ENCODE data around the gene STOX2.

DNA sequence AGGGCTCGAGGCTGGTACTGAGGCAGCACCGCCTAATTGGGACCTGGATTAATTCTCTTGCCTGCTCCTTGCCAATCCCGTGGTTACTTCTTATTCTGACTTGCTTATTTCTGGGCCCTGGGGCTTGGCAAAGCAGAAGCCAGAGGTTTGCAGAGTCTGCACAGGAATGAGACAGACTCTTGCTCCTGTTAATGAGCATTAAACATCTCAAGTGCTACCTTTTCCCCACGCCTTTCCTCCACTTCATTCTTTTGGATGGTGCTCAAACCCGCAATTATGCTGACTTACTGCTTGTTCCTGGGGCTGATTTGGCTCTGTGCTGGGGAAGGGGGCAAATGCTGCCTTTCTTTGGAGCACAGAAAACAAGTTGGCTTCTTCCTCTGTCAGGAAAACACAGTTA, 16.5 kb upstream of the STOX2 start:
- TF ChIP-seq ZFX (CRISPR knock-in tag; IDR thresholded peaks at IDR 0.05; ENCODE audit: low read depth) (no peak), ZBTB1 (CRISPR knock-in tag; IDR thresholded peaks at IDR 0.05; ENCODE audit: borderline replicate concordance) (no peak), MAFG (CRISPR knock-in tag; IDR thresholded peaks at IDR 0.05) (no peak), ARNT (IDR thresholded peaks at IDR 0.05) (no peak), SOX5 (CRISPR knock-in tag; IDR thresholded peaks at IDR 0.05; ENCODE audit: borderline replicate concordance) (no peak), SETDB1 (CRISPR knock-in tag; IDR thresholded peaks at IDR 0.05; ENCODE audit: borderline replicate concordance) (no peak), TARDBP (CRISPR knock-in tag; IDR thresholded peaks at IDR 0.05) (no peak), MYNN (CRISPR knock-in tag; IDR thresholded peaks at IDR 0.05; ENCODE audit: low read depth) (no peak)
- TF ChIP-seq, protein P1, sequence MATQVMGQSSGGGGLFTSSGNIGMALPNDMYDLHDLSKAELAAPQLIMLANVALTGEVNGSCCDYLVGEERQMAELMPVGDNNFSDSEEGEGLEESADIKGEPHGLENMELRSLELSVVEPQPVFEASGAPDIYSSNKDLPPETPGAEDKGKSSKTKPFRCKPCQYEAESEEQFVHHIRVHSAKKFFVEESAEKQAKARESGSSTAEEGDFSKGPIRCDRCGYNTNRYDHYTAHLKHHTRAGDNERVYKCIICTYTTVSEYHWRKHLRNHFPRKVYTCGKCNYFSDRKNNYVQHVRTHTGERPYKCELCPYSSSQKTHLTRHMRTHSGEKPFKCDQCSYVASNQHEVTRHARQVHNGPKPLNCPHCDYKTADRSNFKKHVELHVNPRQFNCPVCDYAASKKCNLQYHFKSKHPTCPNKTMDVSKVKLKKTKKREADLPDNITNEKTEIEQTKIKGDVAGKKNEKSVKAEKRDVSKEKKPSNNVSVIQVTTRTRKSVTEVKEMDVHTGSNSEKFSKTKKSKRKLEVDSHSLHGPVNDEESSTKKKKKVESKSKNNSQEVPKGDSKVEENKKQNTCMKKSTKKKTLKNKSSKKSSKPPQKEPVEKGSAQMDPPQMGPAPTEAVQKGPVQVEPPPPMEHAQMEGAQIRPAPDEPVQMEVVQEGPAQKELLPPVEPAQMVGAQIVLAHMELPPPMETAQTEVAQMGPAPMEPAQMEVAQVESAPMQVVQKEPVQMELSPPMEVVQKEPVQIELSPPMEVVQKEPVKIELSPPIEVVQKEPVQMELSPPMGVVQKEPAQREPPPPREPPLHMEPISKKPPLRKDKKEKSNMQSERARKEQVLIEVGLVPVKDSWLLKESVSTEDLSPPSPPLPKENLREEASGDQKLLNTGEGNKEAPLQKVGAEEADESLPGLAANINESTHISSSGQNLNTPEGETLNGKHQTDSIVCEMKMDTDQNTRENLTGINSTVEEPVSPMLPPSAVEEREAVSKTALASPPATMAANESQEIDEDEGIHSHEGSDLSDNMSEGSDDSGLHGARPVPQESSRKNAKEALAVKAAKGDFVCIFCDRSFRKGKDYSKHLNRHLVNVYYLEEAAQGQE (IDR thresholded peaks at IDR 0.05; ENCODE audit: borderline replicate concordance in 1 of 2, low read depth in 1 of 2, low read length in 2 of 2), result no peak
- TF ChIP-seq, protein P2, sequence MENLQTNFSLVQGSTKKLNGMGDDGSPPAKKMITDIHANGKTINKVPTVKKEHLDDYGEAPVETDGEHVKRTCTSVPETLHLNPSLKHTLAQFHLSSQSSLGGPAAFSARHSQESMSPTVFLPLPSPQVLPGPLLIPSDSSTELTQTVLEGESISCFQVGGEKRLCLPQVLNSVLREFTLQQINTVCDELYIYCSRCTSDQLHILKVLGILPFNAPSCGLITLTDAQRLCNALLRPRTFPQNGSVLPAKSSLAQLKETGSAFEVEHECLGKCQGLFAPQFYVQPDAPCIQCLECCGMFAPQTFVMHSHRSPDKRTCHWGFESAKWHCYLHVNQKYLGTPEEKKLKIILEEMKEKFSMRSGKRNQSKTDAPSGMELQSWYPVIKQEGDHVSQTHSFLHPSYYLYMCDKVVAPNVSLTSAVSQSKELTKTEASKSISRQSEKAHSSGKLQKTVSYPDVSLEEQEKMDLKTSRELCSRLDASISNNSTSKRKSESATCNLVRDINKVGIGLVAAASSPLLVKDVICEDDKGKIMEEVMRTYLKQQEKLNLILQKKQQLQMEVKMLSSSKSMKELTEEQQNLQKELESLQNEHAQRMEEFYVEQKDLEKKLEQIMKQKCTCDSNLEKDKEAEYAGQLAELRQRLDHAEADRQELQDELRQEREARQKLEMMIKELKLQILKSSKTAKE (CRISPR knock-in tag; IDR thresholded peaks at IDR 0.05; ENCODE audit: borderline replicate concordance), result no peak
- TF ChIP-seq, protein P3, sequence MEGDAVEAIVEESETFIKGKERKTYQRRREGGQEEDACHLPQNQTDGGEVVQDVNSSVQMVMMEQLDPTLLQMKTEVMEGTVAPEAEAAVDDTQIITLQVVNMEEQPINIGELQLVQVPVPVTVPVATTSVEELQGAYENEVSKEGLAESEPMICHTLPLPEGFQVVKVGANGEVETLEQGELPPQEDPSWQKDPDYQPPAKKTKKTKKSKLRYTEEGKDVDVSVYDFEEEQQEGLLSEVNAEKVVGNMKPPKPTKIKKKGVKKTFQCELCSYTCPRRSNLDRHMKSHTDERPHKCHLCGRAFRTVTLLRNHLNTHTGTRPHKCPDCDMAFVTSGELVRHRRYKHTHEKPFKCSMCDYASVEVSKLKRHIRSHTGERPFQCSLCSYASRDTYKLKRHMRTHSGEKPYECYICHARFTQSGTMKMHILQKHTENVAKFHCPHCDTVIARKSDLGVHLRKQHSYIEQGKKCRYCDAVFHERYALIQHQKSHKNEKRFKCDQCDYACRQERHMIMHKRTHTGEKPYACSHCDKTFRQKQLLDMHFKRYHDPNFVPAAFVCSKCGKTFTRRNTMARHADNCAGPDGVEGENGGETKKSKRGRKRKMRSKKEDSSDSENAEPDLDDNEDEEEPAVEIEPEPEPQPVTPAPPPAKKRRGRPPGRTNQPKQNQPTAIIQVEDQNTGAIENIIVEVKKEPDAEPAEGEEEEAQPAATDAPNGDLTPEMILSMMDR (CRISPR knock-in tag; IDR thresholded peaks at IDR 0.05), result no peak
